H9 (cell line): ENCODE measurements around the gene FOS. TPM values are rescaled to one million over a fixed set of nuclear protein-coding genes. Genes with fewer than 3 reads are reported as not detected.
A peak's percentile ranks its signal among the peaks of the same experiment; 100 is the strongest.

Source experiments
- DNase-seq: peaks from one replicate; pipeline ENCODE4 v3.0.0-alpha.2; 2017
- H2AFZ ChIP-seq: one replicate; pipeline ENCODE4 v1.6.1; 2013; ENCODE audit warnings: mild to moderate bottlenecking, low read length, control low read depth, moderate library complexity
- H2AK5ac ChIP-seq: 2 replicates; pipeline ENCODE4 v1.6.1; 2013; ENCODE audit warnings: low read length, control low read depth, mixed read lengths; ENCODE audit not compliant: insufficient read length
- H2BK120ac ChIP-seq: one replicate; pipeline ENCODE4 v1.6.1; 2013; ENCODE audit warnings: low read depth, mild to moderate bottlenecking, low read length, control low read depth, inconsistent platforms; ENCODE audit not compliant: poor library complexity, severe bottlenecking
- H2BK12ac ChIP-seq: 2 replicates; pipeline ENCODE4 v1.6.1; 2013; ENCODE audit warnings: low read length, control low read depth, mixed read lengths, low read depth; ENCODE audit not compliant: insufficient read length
- H2BK15ac ChIP-seq: 2 replicates; pipeline ENCODE4 v1.6.1; 2013; ENCODE audit warnings: low read depth, low read length, control low read depth
- H2BK20ac ChIP-seq: one replicate; pipeline ENCODE4 v1.6.1; 2013; ENCODE audit warnings: low read depth, mild to moderate bottlenecking, low read length, control low read depth, inconsistent platforms; ENCODE audit not compliant: poor library complexity, severe bottlenecking
- H2BK5ac ChIP-seq: 2 replicates; pipeline ENCODE4 v1.6.1; 2013; ENCODE audit warnings: low read length, control low read depth, mixed read lengths; ENCODE audit not compliant: insufficient read length
- H3K14ac ChIP-seq: 2 replicates; pipeline ENCODE4 v1.6.1; 2013; ENCODE audit warnings: low read length, control low read depth; ENCODE audit not compliant: insufficient read depth
- H3K18ac ChIP-seq: 2 replicates; pipeline ENCODE4 v1.6.1; 2013; ENCODE audit warnings: low read depth, mild to moderate bottlenecking, mixed read lengths, low read length, control low read depth; ENCODE audit not compliant: insufficient read length
- H3K23ac ChIP-seq: 2 replicates; pipeline ENCODE4 v1.6.1; 2013; ENCODE audit warnings: low read length, control low read depth, mixed read lengths, low read depth; ENCODE audit not compliant: insufficient read length
- H3K23me2 ChIP-seq: 2 replicates; pipeline ENCODE4 v1.6.1; 2013; ENCODE audit warnings: low read depth, mild to moderate bottlenecking, mixed read lengths, low read length, control low read depth; ENCODE audit not compliant: insufficient read length, poor library complexity, severe bottlenecking
- H3K27ac ChIP-seq: 2 replicates; pipeline ENCODE4 v1.5.1; 2013; ENCODE audit warnings: low read length, control low read depth, mixed read lengths, low read depth; ENCODE audit not compliant: insufficient read length
- H3K27me3 ChIP-seq: 2 replicates; pipeline ENCODE4 v1.6.1; 2013; ENCODE audit warnings: low read length, control low read depth, inconsistent platforms; ENCODE audit not compliant: insufficient read depth
- H3K4ac ChIP-seq: 2 replicates; pipeline ENCODE4 v1.6.1; 2013; ENCODE audit warnings: low read depth, mild to moderate bottlenecking, control low read depth, inconsistent platforms, low read length, moderate library complexity
- H3K4me1 ChIP-seq: 2 replicates; pipeline ENCODE4 v1.6.1; 2013; ENCODE audit warnings: low read length, control low read depth, inconsistent platforms; ENCODE audit not compliant: insufficient read depth
- H3K4me2 ChIP-seq: 2 replicates; pipeline ENCODE4 v1.6.1; 2013; ENCODE audit warnings: low read length, control low read depth, mixed read lengths; ENCODE audit not compliant: insufficient read length, insufficient read depth
- H3K56ac ChIP-seq: 2 replicates; pipeline ENCODE4 v1.6.1; 2013; ENCODE audit warnings: low read depth, mild to moderate bottlenecking, mixed read lengths, low read length, control low read depth; ENCODE audit not compliant: insufficient read length
- H3K79me1 ChIP-seq: 2 replicates; pipeline ENCODE4 v1.6.1; 2013; ENCODE audit warnings: low read depth, mild to moderate bottlenecking, moderate library complexity, low read length, control low read depth, inconsistent platforms; ENCODE audit not compliant: insufficient read depth, poor library complexity, severe bottlenecking
- H3K79me2 ChIP-seq: 2 replicates; pipeline ENCODE4 v1.6.1; 2013; ENCODE audit warnings: low read length, control low read depth, inconsistent platforms; ENCODE audit not compliant: insufficient read depth
- H3K9ac ChIP-seq: 2 replicates; pipeline ENCODE4 v1.6.1; 2013; ENCODE audit warnings: low read length, control low read depth, mixed read lengths; ENCODE audit not compliant: insufficient read length; ENCODE audit errors: extremely low read depth
- H3K9me3 ChIP-seq: one replicate; pipeline ENCODE4 v1.6.1; 2013; ENCODE audit warnings: low read depth, low read length, inconsistent platforms; ENCODE audit not compliant: control insufficient read depth
- H3T11ph ChIP-seq: one replicate; pipeline ENCODE4 v1.6.1; 2013; ENCODE audit warnings: mild to moderate bottlenecking, low read length, control low read depth, inconsistent platforms
- H4K20me1 ChIP-seq: one replicate; pipeline ENCODE4 v1.6.1; 2013; ENCODE audit not compliant: control insufficient read depth, insufficient read length, insufficient read depth
- H4K5ac ChIP-seq: 2 replicates; pipeline ENCODE4 v1.6.1; 2013; ENCODE audit warnings: low read depth, mild to moderate bottlenecking, mixed read lengths, low read length, control low read depth; ENCODE audit not compliant: insufficient read length
- H4K8ac ChIP-seq: replicated peaks from 2 replicates; pipeline ENCODE4 v1.6.1; 2013; ENCODE audit warnings: low read length, control low read depth, mixed read lengths, low read depth; ENCODE audit not compliant: insufficient read length
- H4K91ac ChIP-seq: 2 replicates; pipeline ENCODE4 v1.6.1; 2013; ENCODE audit warnings: low read depth, mild to moderate bottlenecking, moderate library complexity, mixed read lengths, low read length, control low read depth; ENCODE audit not compliant: insufficient read length
- H3K27ac Mint-ChIP-seq, 3 experiments: 2 replicates in 2 of 3; 3 replicates in 1 of 3; pipeline ENCODE4 v1.8.0; 2020 to 2021; ENCODE audit warnings: mixed read lengths in 3 of 3, mild to moderate bottlenecking in 1 of 3, moderate library complexity in 1 of 3
- H3K27me3 Mint-ChIP-seq: 2 replicates; pipeline ENCODE4 v1.8.0; 2021; ENCODE audit warnings: low read depth, mild to moderate bottlenecking, moderate library complexity, mixed read lengths
- H3K36me3 Mint-ChIP-seq, 3 experiments: 2 replicates in 2 of 3; 3 replicates in 1 of 3; pipeline ENCODE4 v1.8.0; 2020 to 2021; ENCODE audit warnings: low read depth in 3 of 3, mixed read lengths in 3 of 3; ENCODE audit not compliant: insufficient read depth in 1 of 3
- H3K4me1 Mint-ChIP-seq, 2 experiments: 2 replicates each; pipeline ENCODE4 v1.8.0; 2020; ENCODE audit warnings: mixed read lengths in 2 of 2
- H3K4me3 Mint-ChIP-seq, 2 experiments: 2 replicates in 1 of 2; 3 replicates in 1 of 2; pipeline ENCODE4 v1.8.0; 2020 to 2021; ENCODE audit warnings: mild to moderate bottlenecking in 2 of 2, mixed read lengths in 2 of 2, moderate library complexity in 1 of 2
- H3K9me3 Mint-ChIP-seq, 2 experiments: 2 replicates in 1 of 2; 3 replicates in 1 of 2; pipeline ENCODE4 v1.8.0; 2020; ENCODE audit warnings: mild to moderate bottlenecking in 2 of 2, mixed read lengths in 2 of 2, moderate library complexity in 1 of 2
- CTCF ChIP-seq: fragments of 200-600 bp; sonication (generic); conservative IDR thresholded peaks from 3 replicates; pipeline ENCODE4 v1.8.0; 2021; ENCODE audit warnings: antibody characterized with exemption, mild to moderate bottlenecking
- WGBS: extraction: QIAGEN DNeasy Blood & Tissue Kit; methylation state at CpG from one replicate; pipeline ENCODE4 v1.1.7; 2013; ENCODE audit warnings: missing lambda C conversion rate, low lambda C conversion rate, mixed read lengths; ENCODE audit not compliant: insufficient read length; ENCODE audit errors: extremely low coverage; 5-methylcytosine and 5-hydroxymethylcytosine counted together
- total RNA-seq: library from RNA; stranded (reverse); gene quantifications from 2 replicates; pipeline ENCODE4 v1.2.1, GENCODE V29; 2021

The FOS gene
- total RNA-seq, 1 experiment from 2014 or later, result 33.9 TPM

GRCh38 chr14:75289840-75290388 is 11.3 kb downstream of the FOS start:
- no peak overlapping the region for H2AFZ ChIP-seq
- peak overlapping the region in 1 of 3 experiments; percentile 13; a peak in 2 of 7 replicates for H3K27ac Mint-ChIP-seq
- no peaks in the 10 kb centered on the region; the same call in 1 of the 2 replicates for H3K27me3 Mint-ChIP-seq
- no CpG with 5 or more reads among the region's 3 CpGs for WGBS
- H2BK5ac ChIP-seq, result no peak overlapping the region
- H2AK5ac ChIP-seq, result no peak overlapping the region
- H2BK120ac ChIP-seq, result no peak overlapping the region
- no peak overlapping the region for H3K9ac ChIP-seq
- no peaks in the 10 kb centered on the region for H3K79me1 ChIP-seq
- H3K14ac ChIP-seq, result no peak overlapping the region
- no peaks in the 10 kb centered on the region for H4K20me1 ChIP-seq
- no peak overlapping the region for H4K5ac ChIP-seq
- no peaks in the 10 kb centered on the region for H3K9me3 Mint-ChIP-seq
- peaks cover 6% of the 10 kb centered on the region for H3K23me2 ChIP-seq
- H3K23ac ChIP-seq, result no peak overlapping the region
- H3K36me3 Mint-ChIP-seq, result no peaks in the 10 kb centered on the region
- no peak overlapping the region for H4K91ac ChIP-seq
- H3K4me1 ChIP-seq, result no peaks in the 10 kb centered on the region
- no peak overlapping the region for H2BK20ac ChIP-seq
- peak overlapping the region; percentile 57 for H2BK12ac ChIP-seq
- no peak overlapping the region for H3K18ac ChIP-seq
- H3K56ac ChIP-seq, result no peak overlapping the region
- no peak overlapping the region for H3K4ac ChIP-seq
- no peak overlapping the region for H3K4me3 Mint-ChIP-seq
- H4K8ac ChIP-seq, result no peak overlapping the region
- peaks cover 19 to 22% of the 10 kb centered on the region in 2 experiments for H3K4me1 Mint-ChIP-seq
- no peak overlapping the region for H3T11ph ChIP-seq
- H3K27ac ChIP-seq, result no peak overlapping the region
- no peak overlapping the region for H2BK15ac ChIP-seq
- no peaks in the 10 kb centered on the region for H3K79me2 ChIP-seq
- no peak for DNase-seq
- no peak for TF ChIP-seq CTCF
- no peaks in the 10 kb centered on the region for H3K27me3 ChIP-seq
- no peak overlapping the region for H3K4me2 ChIP-seq
- no peaks in the 10 kb centered on the region for H3K9me3 ChIP-seq
